ENCODE measurements around the gene FYCO1.

FYCO1 gene

DNA sequence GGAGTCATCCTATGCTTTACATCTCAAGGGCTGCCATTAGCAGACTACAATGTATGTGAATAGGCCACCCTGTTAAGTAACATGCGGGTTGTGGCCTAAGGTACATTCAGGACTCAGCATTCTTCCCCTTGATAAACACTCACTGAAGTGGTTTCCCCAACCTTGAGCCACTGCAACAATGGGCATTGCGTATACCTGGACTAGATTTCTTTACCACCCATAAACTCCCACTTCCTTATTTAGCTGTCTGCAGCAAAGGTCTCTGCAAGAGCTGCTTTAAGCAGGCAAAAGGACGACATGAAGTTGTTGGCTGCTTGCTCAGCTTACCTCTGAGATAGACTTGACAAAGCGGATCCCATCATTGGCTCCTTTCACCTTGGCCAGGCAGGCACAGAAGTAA is 16.2 kb downstream of the FYCO1 start:
- peaks cover 87% of the 10 kb centered on the region for H3K36me3 ChIP-seq (replicated peaks; ENCODE audit: low read depth, low read length)
- H3K4me3 ChIP-seq (ENCODE audit: low read length): no peak overlapping the region
- H3K4me2 ChIP-seq (ENCODE audit: low read length): peak overlapping the region; percentile 28; the same call in 1 of the 2 replicates
- H2AFZ ChIP-seq (ENCODE audit: low read depth, low read length): no peak overlapping the region
- H3K79me2 ChIP-seq (ENCODE audit: low read length): no peaks in the 10 kb centered on the region
- no peaks in the 10 kb centered on the region for H3K9me3 ChIP-seq (ENCODE audit: insufficient read depth, low read length)
- H3K4me1 ChIP-seq (ENCODE audit: low read length): peaks cover 31% of the 10 kb centered on the region
- no peak overlapping the region for H3K27ac ChIP-seq (ENCODE audit: low read length)
- no peak for TF ChIP-seq EZH2phosphoT487 (IDR thresholded peaks at IDR 0.05; ENCODE audit: low read depth)
- TF ChIP-seq CTCF (IDR thresholded peaks at IDR 0.05; ENCODE audit: low read depth, low read length): no peak
- H4K20me1 ChIP-seq (ENCODE audit: insufficient read depth, low read length): no peaks in the 10 kb centered on the region
- no peaks in the 10 kb centered on the region for H3K27me3 ChIP-seq (ENCODE audit: low read depth, low read length)
- no peak overlapping the region for H3K9ac ChIP-seq (ENCODE audit: low read length)

GRCh38 chr3:45978006-45978761 is 17.4 kb downstream of the FYCO1 start:
- H3K4me3 ChIP-seq (ENCODE audit: low read length): no peak overlapping the region
- peaks cover 43% of the 10 kb centered on the region for H3K4me1 ChIP-seq (ENCODE audit: low read length)
- H4K20me1 ChIP-seq (ENCODE audit: insufficient read depth, low read length): no peaks in the 10 kb centered on the region
- no peaks in the 10 kb centered on the region for H3K79me2 ChIP-seq (ENCODE audit: low read length)
- TF ChIP-seq EZH2phosphoT487 (IDR thresholded peaks at IDR 0.05; ENCODE audit: low read depth) (no peak), CTCF (IDR thresholded peaks at IDR 0.05; ENCODE audit: low read depth, low read length) (no peak)
- peaks cover 84% of the 10 kb centered on the region for H3K36me3 ChIP-seq (replicated peaks; ENCODE audit: low read depth, low read length)
- no peaks in the 10 kb centered on the region for H3K27me3 ChIP-seq (ENCODE audit: low read depth, low read length)
- no peak overlapping the region for H3K9ac ChIP-seq (ENCODE audit: low read length)
- H3K9me3 ChIP-seq (ENCODE audit: insufficient read depth, low read length): no peaks in the 10 kb centered on the region
- H3K27ac ChIP-seq (ENCODE audit: low read length): no peak overlapping the region
- no peak overlapping the region for H2AFZ ChIP-seq (ENCODE audit: low read depth, low read length)
- no peak overlapping the region for H3K4me2 ChIP-seq (ENCODE audit: low read length)

GRCh38 chr3:45976191-45977091 is 19.2 kb downstream of the FYCO1 start:
- Histone ChIP-seq H4K20me1 (ENCODE audit: insufficient read depth, low read length) (no peaks in the 10 kb centered on the region), H3K27me3 (ENCODE audit: low read depth, low read length) (no peaks in the 10 kb centered on the region), H3K9ac (ENCODE audit: low read length) (no peak overlapping the region), H3K79me2 (ENCODE audit: low read length) (no peaks in the 10 kb centered on the region), H3K4me2 (ENCODE audit: low read length) (no peak overlapping the region), H3K36me3 (replicated peaks; ENCODE audit: low read depth, low read length) (peaks cover 85% of the 10 kb centered on the region), H3K4me1 (ENCODE audit: low read length) (peaks cover 59% of the 10 kb centered on the region), H3K27ac (ENCODE audit: low read length) (no peak overlapping the region), H2AFZ (ENCODE audit: low read depth, low read length) (no peak overlapping the region), H3K4me3 (ENCODE audit: low read length) (no peak overlapping the region), H3K9me3 (ENCODE audit: insufficient read depth, low read length) (no peaks in the 10 kb centered on the region)
- TF ChIP-seq EZH2phosphoT487 (IDR thresholded peaks at IDR 0.05; ENCODE audit: low read depth) (no peak), CTCF (IDR thresholded peaks at IDR 0.05; ENCODE audit: low read depth, low read length) (no peak)

DNA sequence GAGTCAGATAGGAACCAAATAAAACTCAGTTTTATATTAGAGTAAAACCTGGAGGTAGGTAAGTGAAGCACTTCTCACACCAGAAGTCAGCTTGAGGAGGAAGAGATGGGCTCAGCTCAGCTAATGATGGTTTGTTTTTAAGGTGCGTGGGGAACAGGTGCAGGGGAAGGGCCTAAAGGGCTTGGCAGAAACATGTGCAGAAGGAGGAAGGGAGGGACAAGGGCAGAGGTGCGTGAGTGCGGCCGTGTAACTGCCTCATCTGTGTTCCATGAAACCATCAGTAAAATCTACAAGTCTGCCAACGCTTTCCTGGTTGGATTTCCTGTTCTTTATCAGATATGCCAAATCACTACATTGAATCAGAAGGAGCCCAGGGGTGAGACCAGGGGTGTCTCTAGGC is 19.9 kb downstream of the FYCO1 start:
- H4K20me1 ChIP-seq (ENCODE audit: insufficient read depth, low read length): no peaks in the 10 kb centered on the region
- no peaks in the 10 kb centered on the region for H3K9me3 ChIP-seq (ENCODE audit: insufficient read depth, low read length)
- H3K4me2 ChIP-seq (ENCODE audit: low read length): no peak overlapping the region
- no peak overlapping the region for H3K9ac ChIP-seq (ENCODE audit: low read length)
- H3K36me3 ChIP-seq (replicated peaks; ENCODE audit: low read depth, low read length): peaks cover 79% of the 10 kb centered on the region
- H3K4me3 ChIP-seq (ENCODE audit: low read length): no peak overlapping the region
- H2AFZ ChIP-seq (ENCODE audit: low read depth, low read length): no peak overlapping the region
- peaks cover 56% of the 10 kb centered on the region for H3K4me1 ChIP-seq (ENCODE audit: low read length)
- no peak overlapping the region for H3K27ac ChIP-seq (ENCODE audit: low read length)
- no peaks in the 10 kb centered on the region for H3K79me2 ChIP-seq (ENCODE audit: low read length)
- TF ChIP-seq EZH2phosphoT487 (IDR thresholded peaks at IDR 0.05; ENCODE audit: low read depth) (no peak), CTCF (IDR thresholded peaks at IDR 0.05; ENCODE audit: low read depth, low read length) (no peak)
- H3K27me3 ChIP-seq (ENCODE audit: low read depth, low read length): no peaks in the 10 kb centered on the region
